T1000 (cell line): ENCODE results near the gene C16orf92.

Source experiments
- DNase-seq: peaks from one replicate; lab custom pipeline; 2025; ENCODE audit warnings: mixed read lengths; lab: John Stamatoyannopoulos, UW

The C16orf92 gene

GRCh38 chr16:29989111-29989858 is 33.7 kb upstream of the C16orf92 start:
- no peak for DNase-seq

GRCh38 chr16:29990034-29990433 is 33.0 kb upstream of the C16orf92 start:
- DNase-seq, result no peak

- DNase-seq, result no peak
These were observed 32.0 kb upstream of the C16orf92 start for GRCh38 chr16:29990883-29991570.

GRCh38 chr16:29991571-29991904 is 31.5 kb upstream of the C16orf92 start:
- no peak for DNase-seq

GRCh38 chr16:29992344-29992967 is 30.5 kb upstream of the C16orf92 start:
- DNase-seq, result no peak

- DNase-seq, result no peak
These were observed 29.7 kb upstream of the C16orf92 start for GRCh38 chr16:29993191-29993902.

- no peak for DNase-seq
These were observed 28.9 kb upstream of the C16orf92 start for GRCh38 chr16:29993903-29994599.

- DNase-seq, result peak; percentile 66
These were observed 28.2 kb upstream of the C16orf92 start for GRCh38 chr16:29994600-29995323.

GRCh38 chr16:29995324-29995910 is 27.6 kb upstream of the C16orf92 start, which contains the start of gene HIRIP3:
Gene HIRIP3 (minus strand): TSS chr16:29995617. CDS start chr16:29995605, 12 bp downstream.
- peak; percentile 82 for DNase-seq

GRCh38 chr16:29995911-29996765 is 26.9 kb upstream of the C16orf92 start, which contains the start of gene INO80E:
Gene INO80E (plus strand): TSS chr16:29996241. CDS start chr16:29996311, 70 bp downstream.
- DNase-seq, result peak; percentile 94

GRCh38 chr16:29996766-29997250 is 26.2 kb upstream of the C16orf92 start:
- DNase-seq, result no peak

GRCh38 chr16:29999605-30000004 is 23.4 kb upstream of the C16orf92 start:
- DNase-seq, result no peak

- no peak for DNase-seq
These were observed 22.0 kb upstream of the C16orf92 start for GRCh38 chr16:30000735-30001631.

- DNase-seq, result no peak
These were observed 20.2 kb upstream of the C16orf92 start for GRCh38 chr16:30002614-30003346.

GRCh38 chr16:30003670-30004423 is 19.2 kb upstream of the C16orf92 start:
- DNase-seq, result no peak

- DNase-seq, result no peak
These were observed 18.6 kb upstream of the C16orf92 start for GRCh38 chr16:30004424-30004776.

- DNase-seq, result no peak
These were observed 18.2 kb upstream of the C16orf92 start for GRCh38 chr16:30004811-30005242.
